Liver (tissue), 9 donors: ENCODE data around the gene TSPAN18. TPM values are rescaled to one million over a fixed set of nuclear protein-coding genes. Genes with fewer than 3 reads are reported as not detected.

Source experiments
- DNase-seq: peaks from one replicate; pipeline ENCODE4 v3.0.0-alpha.2; 2017; ENCODE audit warnings: low spot score
- H3K27ac ChIP-seq, 2 donors: one replicate each; pipeline ENCODE4 v1.7.0; 2013; ENCODE audit warnings: inconsistent platforms in 2 of 2, low read length in 2 of 2, control low read depth in 1 of 2, low read depth in 1 of 2, mild to moderate bottlenecking in 1 of 2
- H3K27me3 ChIP-seq, 4 donors: one replicate each; pipeline versions ENCODE4 v1.6.1 to v1.7.0; 2013; ENCODE audit warnings: low read length in 3 of 4, inconsistent platforms in 1 of 4, mild to moderate bottlenecking in 1 of 4, moderate library complexity in 1 of 4; ENCODE audit not compliant: control insufficient read depth in 4 of 4, insufficient read depth in 4 of 4
- H3K36me3 ChIP-seq, 4 donors: one replicate each; pipeline versions ENCODE4 v1.6.1 to v1.7.0; 2013; ENCODE audit warnings: low read length in 3 of 4, mild to moderate bottlenecking in 3 of 4, low read depth in 1 of 4, moderate library complexity in 1 of 4; ENCODE audit not compliant: control insufficient read depth in 4 of 4, insufficient read depth in 3 of 4
- H3K4me1 ChIP-seq, 4 donors: one replicate each; pipeline versions ENCODE4 v1.6.1 to v1.7.0; 2013; ENCODE audit warnings: low read length in 3 of 4, mild to moderate bottlenecking in 3 of 4, moderate library complexity in 1 of 4; ENCODE audit not compliant: control insufficient read depth in 4 of 4, insufficient read depth in 4 of 4
- H3K4me3 ChIP-seq, 3 donors: one replicate each; pipeline versions ENCODE4 v1.6.1 to v1.7.0; 2013; ENCODE audit warnings: low read length in 3 of 3, control low read depth in 1 of 3, low read depth in 1 of 3, mild to moderate bottlenecking in 1 of 3
- H3K9ac ChIP-seq, 2 donors: one replicate each; pipeline ENCODE4 v1.7.0; 2013; ENCODE audit warnings: low read length in 2 of 2, mild to moderate bottlenecking in 2 of 2, moderate library complexity in 2 of 2, control low read depth in 1 of 2, low read depth in 1 of 2
- H3K9me3 ChIP-seq, 4 donors: one replicate each; pipeline versions ENCODE4 v1.6.1 to v1.7.0; 2013; ENCODE audit warnings: low read length in 3 of 4; ENCODE audit not compliant: control insufficient read depth in 4 of 4
- ATF3 ChIP-seq: IDR thresholded peaks from 2 replicates; pipeline ENCODE4 v1.6.1; 2016; ENCODE audit warnings: antibody characterized with exemption
- EGR1 ChIP-seq, 2 donors: IDR thresholded peaks; 2 replicates each; pipeline ENCODE4 v1.6.1; 2016 to 2018; ENCODE audit warnings: antibody characterized with exemption in 2 of 2, low read depth in 2 of 2
- FOXA1 ChIP-seq: IDR thresholded peaks from 2 replicates; pipeline ENCODE4 v1.6.1; 2016; ENCODE audit warnings: antibody characterized with exemption
- FOXA2 ChIP-seq: IDR thresholded peaks from 2 replicates; pipeline ENCODE4 v1.6.1; 2016; ENCODE audit warnings: antibody characterized with exemption
- GABPA ChIP-seq, 2 donors: IDR thresholded peaks in 1 of 2; conservative IDR thresholded peaks in 1 of 2; 2 replicates each; pipeline ENCODE4 v1.6.1; 2016; ENCODE audit warnings: antibody characterized with exemption in 2 of 2, mild to moderate bottlenecking in 1 of 2, moderate library complexity in 1 of 2
- HNF4A ChIP-seq, 2 donors: conservative IDR thresholded peaks; 2 replicates each; pipeline ENCODE4 v1.6.1; 2016; ENCODE audit warnings: antibody characterized with exemption in 2 of 2, mild to moderate bottlenecking in 2 of 2
- HNF4G ChIP-seq: IDR thresholded peaks from 2 replicates; pipeline ENCODE4 v1.6.1; 2016; ENCODE audit warnings: antibody characterized with exemption
- JUND ChIP-seq, 2 donors: IDR thresholded peaks; 2 replicates each; pipeline ENCODE4 v1.6.1; 2016; ENCODE audit warnings: antibody characterized with exemption in 2 of 2
- MAX ChIP-seq: IDR thresholded peaks from 2 replicates; pipeline ENCODE4 v1.6.1; 2016; ENCODE audit warnings: antibody characterized with exemption
- NR2F2 ChIP-seq: IDR thresholded peaks from 2 replicates; pipeline ENCODE4 v1.6.1; 2016; ENCODE audit warnings: antibody characterized with exemption
- RAD21 ChIP-seq, 2 donors: IDR thresholded peaks; 2 replicates each; pipeline ENCODE4 v1.6.1; 2016; ENCODE audit warnings: antibody characterized with exemption in 2 of 2, mild to moderate bottlenecking in 2 of 2
- REST ChIP-seq: IDR thresholded peaks from 2 replicates; pipeline ENCODE4 v1.6.1; 2016; ENCODE audit warnings: antibody characterized with exemption, mild to moderate bottlenecking
- RXRA ChIP-seq, 2 donors: IDR thresholded peaks; 2 replicates each; pipeline ENCODE4 v1.6.1; 2017 to 2018; ENCODE audit warnings: antibody characterized with exemption in 2 of 2, mild to moderate bottlenecking in 1 of 2
- SP1 ChIP-seq: IDR thresholded peaks from 2 replicates; pipeline ENCODE4 v1.6.1; 2018; ENCODE audit warnings: antibody characterized with exemption, mild to moderate bottlenecking
- TAF1 ChIP-seq: conservative IDR thresholded peaks from 2 replicates; pipeline ENCODE4 v1.6.1; 2016; ENCODE audit warnings: antibody characterized with exemption, mild to moderate bottlenecking
- YY1 ChIP-seq: IDR thresholded peaks from 2 replicates; pipeline ENCODE4 v1.6.1; 2016; ENCODE audit warnings: antibody characterized with exemption, mild to moderate bottlenecking
- ZBTB33 ChIP-seq: IDR thresholded peaks from 2 replicates; pipeline ENCODE4 v1.6.1; 2016; ENCODE audit warnings: antibody characterized with exemption
- WGBS: extraction: QIAGEN DNeasy Blood & Tissue Kit; methylation state at CpG from one replicate; pipeline ENCODE4 v1.1.7; 2013; 5-methylcytosine and 5-hydroxymethylcytosine counted together
- polyA plus RNA-seq, 2 donors: library from polyadenylated mRNA; stranded (reverse) in 1 of 2; unstranded in 1 of 2; fragments of 200-250 nt in 1 of 2; fragments of >200 nt in 1 of 2; fragmentation: Nextera tagmentation in 1 of 2; extraction: Ambion mirVana in 1 of 2; gene quantifications; one replicate each; pipeline versions ENCODE4 v1.2.1 to v1.2.3, GENCODE V29; 2013 to 2015
- total RNA-seq, 2 donors: library from RNA; depleted of rRNA; stranded (reverse); fragments of >200 nt; gene quantifications; one replicate each; pipeline ENCODE4 v1.2.3, GENCODE V29; 2014
- donor health status: healthy.
- donor health status: healthy.
- donor health status: healthy.
- donor health status: healthy.
- donor health status: healthy.

The TSPAN18 gene
- total and polyA plus RNA-seq, 4 donors: 1.2 to 5.0 (median 2.8) TPM

- TF ChIP-seq FOXA2 (no peak), MAX (no peak), FOXA1 (no peak), HNF4G (no peak)
- no peak overlapping the region for H3K4me3 ChIP-seq
- peaks cover 0 to 5% (median 0%) of the 10 kb centered on the region in 4 donors for H3K4me1 ChIP-seq
- no peak overlapping the region for H3K9ac ChIP-seq
- H3K27ac ChIP-seq: no peak overlapping the region
- no peak for DNase-seq
- no peaks in the 10 kb centered on the region for H3K36me3 ChIP-seq
- no peaks in the 10 kb centered on the region for H3K27me3 ChIP-seq
- peaks cover 0 to 2% (median 0%) of the 10 kb centered on the region in 4 donors for H3K9me3 ChIP-seq
- WGBS: 97% methylated on average over 1 of the region's 1 CpG
Measured at GRCh38 chr11:44770401-44770800, 43.6 kb downstream of the TSPAN18 start.

GRCh38 chr11:44771252-44771734 is 44.5 kb downstream of the TSPAN18 start:
- H3K4me1 ChIP-seq: peaks cover 0 to 5% (median 0%) of the 10 kb centered on the region in 4 donors
- TF ChIP-seq FOXA1 (no peak), EGR1 (IDR thresholded peaks at IDR 0.05; ENCODE audit: low read depth in 2 of 2) (no peak), ZBTB33 (no peak), YY1 (no peak), HNF4G (no peak), RXRA (IDR thresholded peaks at IDR 0.05) (no peak), NR2F2 (no peak), GABPA (IDR thresholded peaks at IDR 0.05 in 1 of 2, conservative IDR thresholded peaks at IDR 0.05 in 1 of 2) (no peak), REST (no peak), MAX (no peak), SP1 (no peak), JUND (IDR thresholded peaks at IDR 0.05) (no peak), HNF4A (conservative IDR thresholded peaks at IDR 0.05) (no peak), RAD21 (IDR thresholded peaks at IDR 0.05) (no peak), ATF3 (no peak), FOXA2 (no peak), TAF1 (no peak)
- no peaks in the 10 kb centered on the region for H3K36me3 ChIP-seq
- H3K27ac ChIP-seq: no peak overlapping the region
- peaks cover 0 to 2% (median 0%) of the 10 kb centered on the region in 4 donors for H3K9me3 ChIP-seq
- H3K9ac ChIP-seq: no peak overlapping the region
- DNase-seq: no peak
- H3K27me3 ChIP-seq: no peaks in the 10 kb centered on the region
- H3K4me3 ChIP-seq: no peak overlapping the region
